NCI-H1930 (cell line): ENCODE results near the gene AP4B1.
A peak's percentile ranks its signal among the peaks of the same experiment; 100 is the strongest.

Source experiments
- DNase-seq, 2 experiments: peaks; one replicate each; lab custom pipeline; 2025; lab: John Stamatoyannopoulos, UW

The AP4B1 gene

GRCh38 chr1:113930499-113931161 is 26.0 kb upstream of the AP4B1 start:
- DNase-seq = no peak

- DNase-seq = peak in 1 of 2 experiments; percentile 80
These were observed 25.3 kb upstream of the AP4B1 start for GRCh38 chr1:113929750-113930498.

GRCh38 chr1:113928941-113929749 is 24.5 kb upstream of the AP4B1 start, which contains the start of gene HIPK1:
HIPK1 (plus strand) TSS chr1:113929324.
- peak; percentile 75 to 86 for DNase-seq

- DNase-seq = no peak
These were observed 23.8 kb upstream of the AP4B1 start for GRCh38 chr1:113928187-113928930.

GRCh38 chr1:113924473-113924872 is 19.9 kb upstream of the AP4B1 start:
- no peak for DNase-seq

- DNase-seq = no peak
These were observed 18.4 kb upstream of the AP4B1 start for GRCh38 chr1:113922957-113923356.

- no peak for DNase-seq
These were observed 13.6 kb upstream of the AP4B1 start for GRCh38 chr1:113918243-113918642.

- DNase-seq = no peak
These were observed 12.9 kb upstream of the AP4B1 start for GRCh38 chr1:113917400-113918082.

- no peak for DNase-seq
These were observed 12.4 kb upstream of the AP4B1 start for GRCh38 chr1:113916974-113917373.

- DNase-seq = no peak
These were observed 9.5 kb upstream of the AP4B1 start for GRCh38 chr1:113913887-113914664.

- no peak for DNase-seq
These were observed 8.7 kb upstream of the AP4B1 start for GRCh38 chr1:113913312-113913668.

- no peak for DNase-seq
These were observed 8.2 kb upstream of the AP4B1 start for GRCh38 chr1:113912594-113913311.

- DNase-seq = peak; percentile 9 to 33
These were observed 849 bp upstream of the AP4B1 start for GRCh38 chr1:113905435-113905861.

GRCh38 chr1:113904293-113904673 is 316 bp downstream of the AP4B1 start:
- DNase-seq = no peak

- DNase-seq = no peak
These were observed 902 bp downstream of the AP4B1 start for GRCh38 chr1:113903501-113904292.

GRCh38 chr1:113901191-113901590 is 3.4 kb downstream of the AP4B1 start:
- no peak for DNase-seq

GRCh38 chr1:113899111-113899510 is 5.5 kb downstream of the AP4B1 start:
- DNase-seq = no peak

GRCh38 chr1:113898241-113898814 is 6.3 kb downstream of the AP4B1 start:
- DNase-seq = no peak

- no peak for DNase-seq
These were observed 8.6 kb downstream of the AP4B1 start for GRCh38 chr1:113895961-113896360.
